HG02970 (cell line): ENCODE measurements around the gene ORC4.
"Not testable (repeated sequence)": the region's sequence is repeated elsewhere in the genome, so short reads cannot be mapped to it uniquely, and the experiment has no call there.

Experiments
- ATAC-seq: cut with Tn5 transposase; IDR thresholded peaks from one replicate; pipeline ENCODE4 v1.9.1; 2021; ENCODE audit warnings: mild to moderate bottlenecking, moderate library complexity, moderate number of reproducible peaks; ENCODE audit not compliant: unreplicated experiment, low FRiP score

Gene ORC4

GRCh38 chr2:148021059-148021861 is 723 bp upstream of the ORC4 start, which contains the start of gene MBD5:
Gene MBD5, plus strand, starts transcription at chr2:148021091.
- ATAC-seq: peak; percentile 35

GRCh38 chr2:148014616-148015015 is 5.9 kb downstream of the ORC4 start:
- no peak for ATAC-seq

- no peak for ATAC-seq
Measured at GRCh38 chr2:148013876-148014275, 6.7 kb downstream of the ORC4 start.

GRCh38 chr2:148008411-148008810 is 12.1 kb downstream of the ORC4 start:
- not testable (repeated sequence) for ATAC-seq

- no peak for ATAC-seq
Measured at GRCh38 chr2:148007219-148007900, 13.2 kb downstream of the ORC4 start.

GRCh38 chr2:148006249-148007007 is 14.1 kb downstream of the ORC4 start:
- ATAC-seq: no peak

- not testable (repeated sequence) for ATAC-seq
Measured at GRCh38 chr2:148002420-148002819, 18.1 kb downstream of the ORC4 start.

GRCh38 chr2:148000095-148000494 is 20.4 kb downstream of the ORC4 start:
- no peak for ATAC-seq

- no peak for ATAC-seq
Measured at GRCh38 chr2:147999126-147999525, 21.4 kb downstream of the ORC4 start.

GRCh38 chr2:147998203-147998602 is 22.3 kb downstream of the ORC4 start:
- no peak for ATAC-seq

- no peak for ATAC-seq
Measured at GRCh38 chr2:147996828-147997227, 23.7 kb downstream of the ORC4 start.

GRCh38 chr2:147994965-147995364 is 25.6 kb downstream of the ORC4 start:
- not testable (repeated sequence) for ATAC-seq

- ATAC-seq: no peak
Measured at GRCh38 chr2:147989809-147990403, 30.6 kb downstream of the ORC4 start.

GRCh38 chr2:147989102-147989501 is 31.4 kb downstream of the ORC4 start:
- no peak for ATAC-seq

GRCh38 chr2:147980940-147981528 is 39.5 kb downstream of the ORC4 start:
- ATAC-seq: no peak

- ATAC-seq: no peak
Measured at GRCh38 chr2:147977679-147978078, 42.9 kb downstream of the ORC4 start.

GRCh38 chr2:147976102-147976501 is 44.4 kb downstream of the ORC4 start:
- no peak for ATAC-seq

GRCh38 chr2:147968571-147968970 is 52.0 kb downstream of the ORC4 start:
- ATAC-seq: no peak

- no peak for ATAC-seq
Measured at GRCh38 chr2:147952118-147952517, 68.4 kb downstream of the ORC4 start.

- ATAC-seq: no peak
Measured at GRCh38 chr2:147945660-147946059, 74.9 kb downstream of the ORC4 start.
